H1 (cell line): ENCODE results near the gene SECTM1. TPM values are rescaled to one million over a fixed set of nuclear protein-coding genes. Genes with fewer than 3 reads are reported as not detected.

Experiments used
- CTCF ChIA-PET: fragments of 300-600 bp; sonication (Branson Sonifier 250); formaldehyde crosslinking; loops from one replicate; lab custom pipeline; 2021; ENCODE audit not compliant: partially characterized antibody; lab: Charles Lee
- POLR2A ChIA-PET: fragments of 300-600 bp; sonication (Branson Sonifier 250); formaldehyde crosslinking; loops from one replicate; lab custom pipeline; 2021; ENCODE audit warnings: inconsistent platforms; ENCODE audit not compliant: partially characterized antibody; lab: Charles Lee
- DNase-seq, 2 experiments: peaks; one replicate each; pipeline versions ENCODE4 v3.0.0 to v3.0.0-alpha.2; 2010 to 2022; ENCODE audit warnings: low spot score in 2 of 2, low read depth in 1 of 2, mixed read lengths in 1 of 2
- FAIRE-seq: peaks from 2 replicates; lab custom pipeline; 2011; peaks lifted over from hg19 to GRCh38; lab: Jason Lieb, UNC
- H2AFZ ChIP-seq: 2 replicates; pipeline ENCODE4 v1.8.1; 2012; ENCODE audit warnings: low read length, inconsistent platforms
- H2AK5ac ChIP-seq: 2 replicates; pipeline ENCODE4 v1.6.1; 2013; ENCODE audit warnings: low read depth, low read length
- H2BK120ac ChIP-seq: replicated peaks from 2 replicates; pipeline ENCODE3; 2013; ENCODE audit warnings: low read depth, low read length, inconsistent platforms
- H2BK12ac ChIP-seq: 2 replicates; pipeline ENCODE4 v1.6.1; 2013; ENCODE audit warnings: low read depth, low read length
- H2BK15ac ChIP-seq: 2 replicates; pipeline ENCODE4 v1.6.1; 2013; ENCODE audit warnings: low read length
- H2BK20ac ChIP-seq: 2 replicates; pipeline ENCODE4 v1.6.1; 2013; ENCODE audit warnings: low read length
- H2BK5ac ChIP-seq: 2 replicates; pipeline ENCODE4 v1.6.1; 2013; ENCODE audit warnings: low read depth, low read length
- H3K14ac ChIP-seq: 2 replicates; pipeline ENCODE4 v1.6.1; 2013; ENCODE audit warnings: inconsistent platforms; ENCODE audit not compliant: insufficient read length
- H3K18ac ChIP-seq: 2 replicates; pipeline ENCODE4 v1.6.1; 2013; ENCODE audit warnings: low read length; ENCODE audit errors: extremely low read depth
- H3K23ac ChIP-seq: 2 replicates; pipeline ENCODE4 v1.6.1; 2013; ENCODE audit warnings: inconsistent platforms; ENCODE audit not compliant: insufficient read length
- H3K23me2 ChIP-seq: 2 replicates; pipeline ENCODE4 v1.6.1; 2013; ENCODE audit warnings: low read depth, low read length
- H3K27ac ChIP-seq: 2 replicates; pipeline ENCODE4 v1.6.1; 2011; ENCODE audit warnings: low read depth, low read length, inconsistent platforms
- H3K27me3 ChIP-seq, 4 experiments: replicated peaks in 1 of 4; 1 replicate in 1 of 4; 2 replicates in 3 of 4; pipeline versions ENCODE4 v1.6.1 to v1.8.1; 2011 to 2013; ENCODE audit warnings: low read length in 3 of 4, mild to moderate bottlenecking in 3 of 4, inconsistent platforms in 2 of 4, mixed read lengths in 2 of 4, moderate library complexity in 1 of 4; ENCODE audit not compliant: control insufficient read depth in 3 of 4, insufficient read depth in 3 of 4; ENCODE audit errors: extremely low read depth in 1 of 4
- H3K36me3 ChIP-seq, 4 experiments: 2 replicates each; pipeline versions ENCODE4 v1.6.1 to v1.8.1; 2011 to 2013; ENCODE audit warnings: mild to moderate bottlenecking in 4 of 4, low read length in 3 of 4, moderate library complexity in 2 of 4, control low read depth in 1 of 4, inconsistent platforms in 1 of 4; ENCODE audit not compliant: insufficient read depth in 4 of 4, control insufficient read depth in 2 of 4
- H3K4ac ChIP-seq: replicated peaks from 2 replicates; pipeline ENCODE3; 2013; ENCODE audit warnings: low read length, low read depth, mixed read lengths, inconsistent platforms; ENCODE audit not compliant: insufficient read length
- H3K4me1 ChIP-seq, 4 experiments: replicated peaks in 1 of 4; 1 replicate in 1 of 4; 2 replicates in 3 of 4; pipeline versions ENCODE4 v1.6.1 to v1.8.1; 2011 to 2013; ENCODE audit warnings: low read length in 3 of 4, inconsistent platforms in 2 of 4, mixed read lengths in 1 of 4; ENCODE audit not compliant: insufficient read depth in 4 of 4, control insufficient read depth in 3 of 4
- H3K4me2 ChIP-seq, 2 experiments: 2 replicates each; pipeline versions ENCODE4 v1.6.1 to v1.8.1; 2011 to 2013; ENCODE audit warnings: low read depth in 2 of 2, low read length in 2 of 2, control low read depth in 1 of 2, inconsistent platforms in 1 of 2, mild to moderate bottlenecking in 1 of 2; ENCODE audit not compliant: insufficient read depth in 1 of 2
- H3K4me3 ChIP-seq, 4 experiments: fragments of 200-600, 300-600 bp in 1 of 4; sonication (generic), shearing (Covaris generic), sonication (Bioruptor Twin) in 1 of 4; 2 replicates each; pipeline versions ENCODE4 v1.5.1 to v1.8.1; 2011 to 2016; ENCODE audit warnings: low read length in 4 of 4, low read depth in 3 of 4, control low read depth in 2 of 4, inconsistent platforms in 2 of 4, mild to moderate bottlenecking in 2 of 4, mixed read lengths in 1 of 4, moderate library complexity in 1 of 4; ENCODE audit not compliant: insufficient read depth in 2 of 4; ENCODE audit errors: extremely low read depth in 1 of 4
- H3K56ac ChIP-seq: replicated peaks from 2 replicates; pipeline ENCODE3; 2013; ENCODE audit warnings: low read depth, mild to moderate bottlenecking, mixed read lengths, low read length, inconsistent platforms; ENCODE audit not compliant: insufficient read length
- H3K79me1 ChIP-seq: 2 replicates; pipeline ENCODE4 v1.6.1; 2013; ENCODE audit warnings: low read depth, low read length, control low read depth
- H3K79me2 ChIP-seq, 2 experiments: 2 replicates each; pipeline versions ENCODE4 v1.6.1 to v1.8.1; 2012 to 2013; ENCODE audit warnings: low read length in 2 of 2, mild to moderate bottlenecking in 2 of 2, inconsistent platforms in 1 of 2; ENCODE audit not compliant: insufficient read depth in 2 of 2, control insufficient read depth in 1 of 2
- H3K9ac ChIP-seq, 4 experiments: replicated peaks in 1 of 4; 1 replicate in 1 of 4; 2 replicates in 3 of 4; pipeline versions ENCODE4 v1.6.1 to v1.8.1; 2011 to 2013; ENCODE audit warnings: low read depth in 3 of 4, low read length in 3 of 4, control low read depth in 2 of 4, mild to moderate bottlenecking in 2 of 4, moderate library complexity in 2 of 4, inconsistent platforms in 1 of 4; ENCODE audit errors: extremely low read depth in 1 of 4
- H3K9me3 ChIP-seq, 2 experiments: 2 replicates each; pipeline versions ENCODE4 v1.6.1 to v1.8.1; 2012 to 2013; ENCODE audit warnings: mild to moderate bottlenecking in 2 of 2, moderate library complexity in 2 of 2, control low read depth in 1 of 2, inconsistent platforms in 1 of 2, low read depth in 1 of 2, low read length in 1 of 2, mixed read lengths in 1 of 2; ENCODE audit not compliant: insufficient read depth in 2 of 2
- H4K20me1 ChIP-seq, 2 experiments: replicated peaks in 1 of 2; 2 replicates each; pipeline versions ENCODE3 to v1.8.1; 2011 to 2013; ENCODE audit warnings: inconsistent platforms in 2 of 2, low read length in 2 of 2, mild to moderate bottlenecking in 1 of 2; ENCODE audit not compliant: insufficient read depth in 2 of 2, control insufficient read depth in 1 of 2
- H4K5ac ChIP-seq: 2 replicates; pipeline ENCODE4 v1.6.1; 2013; ENCODE audit warnings: low read length, low read depth, mixed read lengths, inconsistent platforms; ENCODE audit not compliant: insufficient read length
- H4K8ac ChIP-seq: 2 replicates; pipeline ENCODE4 v1.8.0; 2013; ENCODE audit warnings: mild to moderate bottlenecking, moderate library complexity, low read length, inconsistent platforms; ENCODE audit not compliant: insufficient read depth; ENCODE audit errors: extremely low read depth
- H4K91ac ChIP-seq: replicated peaks from 2 replicates; pipeline ENCODE3; 2013; ENCODE audit warnings: low read length, mixed read lengths, inconsistent platforms; ENCODE audit not compliant: insufficient read length
- EGR1 ChIP-seq: IDR thresholded peaks from 2 replicates; pipeline ENCODE4 v1.6.1; 2011; ENCODE audit warnings: low read depth, low read length, borderline replicate concordance
- FOSL1 ChIP-seq: IDR thresholded peaks from 2 replicates; pipeline ENCODE4 v1.6.1; 2011; ENCODE audit warnings: mild to moderate bottlenecking, low read depth, low read length, moderate library complexity; ENCODE audit not compliant: insufficient read depth
- KDM1A ChIP-seq: fragments of 200-600, 300-600 bp; sonication (generic); IDR thresholded peaks from 2 replicates; pipeline ENCODE4 v1.7.1; 2016; ENCODE audit warnings: mild to moderate bottlenecking, low read length, borderline replicate concordance
- SIN3A ChIP-seq, 2 experiments: IDR thresholded peaks in 1 of 2; conservative IDR thresholded peaks in 1 of 2; 2 replicates each; pipeline ENCODE4 v1.6.1; 2011 to 2012; ENCODE audit warnings: low read length in 2 of 2, improper control_type of control experiment in 1 of 2, low read depth in 1 of 2, mild to moderate bottlenecking in 1 of 2
- SP2 ChIP-seq: IDR thresholded peaks from 2 replicates; pipeline ENCODE4 v1.6.1; 2012; ENCODE audit warnings: mild to moderate bottlenecking, low read length, inconsistent platforms
- SP4 ChIP-seq: IDR thresholded peaks from 2 replicates; pipeline ENCODE4 v1.6.1; 2012; ENCODE audit warnings: low read length, inconsistent platforms
- WGBS, 2 experiments: shearing (Covaris generic) in 1 of 2; methylation state at CpG; one replicate each; pipeline versions ENCODE4 v1.1.6 to v1.1.7; 2013 to 2015; ENCODE audit warnings: low lambda C conversion rate in 2 of 2, mixed read lengths in 2 of 2, inconsistent platforms in 1 of 2, low coverage in 1 of 2, missing lambda C conversion rate in 1 of 2; ENCODE audit not compliant: insufficient replicate concordance in 2 of 2, insufficient coverage in 1 of 2, insufficient read length in 1 of 2; ENCODE audit errors: extremely low coverage in 1 of 2, missing lambda C conversion rate in 1 of 2; 5-methylcytosine and 5-hydroxymethylcytosine counted together
- polyA plus RNA-seq, 7 experiments: library from polyadenylated mRNA; depleted of rRNA in 3 of 7; stranded (reverse) in 5 of 7; unstranded in 2 of 7; fragments of >200 nt in 5 of 7; fragments of 200-250 nt in 2 of 7; gene quantifications; 1 replicate in 5 of 7; 2 replicates in 1 of 7; 4 replicates in 1 of 7; pipeline versions ENCODE4 v1.2.1 to v1.2.3, GENCODE V29; 2011 to 2013; ENCODE audit warnings: missing spikeins in 2 of 7, mixed read lengths in 2 of 7
- total RNA-seq: library from RNA; stranded (reverse); fragmentation: NEBNext Ultra II Directional; extraction: Animal tissue kit (Norgen Biotek cat#: 25700); gene quantifications from 2 replicates; pipeline ENCODE4 v1.2.1, GENCODE V29; 2021

The SECTM1 gene
- total and polyA plus RNA-seq, 2 of the 8 experiments (the other 6 are each of a cell fraction or from before 2014, with no cell fraction given) = 0.20 to 0.65 TPM

- no peak overlapping the region for H3K14ac ChIP-seq
- FAIRE-seq (no peak), DNase-seq (no peak)
- no peak overlapping the region for H3K9ac ChIP-seq
- H2AFZ ChIP-seq = no peak overlapping the region
- H2BK20ac ChIP-seq = no peak overlapping the region
- 82% methylated on average over 6 of the region's 6 CpGs; no CpG with 5 or more reads in 1 of the 2 experiments for WGBS, 2 experiments
- H3K23me2 ChIP-seq = no peaks in the 10 kb centered on the region
- H3K4me3 ChIP-seq = no peak overlapping the region
- H2BK120ac ChIP-seq = no peak overlapping the region
- H3K18ac ChIP-seq = no peak overlapping the region
- no peak overlapping the region for H2AK5ac ChIP-seq
- H3K4me2 ChIP-seq = no peak overlapping the region
- H3K79me1 ChIP-seq = no peaks in the 10 kb centered on the region
- no peak overlapping the region for H3K27ac ChIP-seq
- no peak for TF ChIP-seq SP4
- no peak for TF ChIP-seq EGR1
- TF ChIP-seq SP2 = no peak
- no peak for TF ChIP-seq SIN3A (conservative IDR thresholded peaks at IDR 0.05 in 1 of 2, IDR thresholded peaks at IDR 0.05 in 1 of 2; ENCODE audit: low read depth in 1 of 2, low read length in 2 of 2)
- no peak for TF ChIP-seq FOSL1
- TF ChIP-seq KDM1A = no peak
- no peaks in the 10 kb centered on the region for H3K79me2 ChIP-seq
- no peak overlapping the region for H3K56ac ChIP-seq
- H3K36me3 ChIP-seq = no peaks in the 10 kb centered on the region
- CTCF ChIA-PET = interaction anchor here (0.8 to 1.5 kb wide), 7 partner anchors 9 to 162 kb away, joined by 3 to 6 read pairs (median 3); no protein-coding TSS in a partner anchor
- H4K8ac ChIP-seq = no peak overlapping the region
- no peak overlapping the region for H3K4ac ChIP-seq
- no peak overlapping the region for H2BK12ac ChIP-seq
- POLR2A ChIA-PET = interaction anchor here (1.4 kb wide), 1 partner anchor 8 kb away, joined by 5 read pairs; no protein-coding TSS in a partner anchor
- peaks cover 0 to 5% (median 2%) of the 10 kb centered on the region in 4 experiments; a peak in 2 of 7 replicates for H3K4me1 ChIP-seq
- H4K5ac ChIP-seq = no peak overlapping the region
- H3K23ac ChIP-seq = no peak overlapping the region
- H2BK15ac ChIP-seq = no peak overlapping the region
- H3K27me3 ChIP-seq = peaks cover under 1 to 12% (median 10%) of the 10 kb centered on the region in 4 experiments
- H4K20me1 ChIP-seq = no peaks in the 10 kb centered on the region
- H3K9me3 ChIP-seq = no peaks in the 10 kb centered on the region; a peak in 1 of 4 replicates
- H4K91ac ChIP-seq = no peak overlapping the region
- H2BK5ac ChIP-seq = no peak overlapping the region
These were observed 32.2 kb upstream of the SECTM1 start for GRCh38 chr17:82365606-82366295.
